HG03066 (cell line): ENCODE data around the gene TTC1.
A peak's percentile ranks its signal among the peaks of the same experiment; 100 is the strongest.

Experiments used
- ATAC-seq: cut with Tn5 transposase; IDR thresholded peaks from one replicate; pipeline ENCODE4 v1.9.1; 2021; ENCODE audit warnings: low read depth; ENCODE audit not compliant: unreplicated experiment

TTC1 gene

GRCh38 chr5:160082614-160083500 is 73.9 kb downstream of the TTC1 start:
- ATAC-seq, result no peak

- ATAC-seq, result no peak
Measured at GRCh38 chr5:160083501-160083900, 74.6 kb downstream of the TTC1 start.

DNA sequence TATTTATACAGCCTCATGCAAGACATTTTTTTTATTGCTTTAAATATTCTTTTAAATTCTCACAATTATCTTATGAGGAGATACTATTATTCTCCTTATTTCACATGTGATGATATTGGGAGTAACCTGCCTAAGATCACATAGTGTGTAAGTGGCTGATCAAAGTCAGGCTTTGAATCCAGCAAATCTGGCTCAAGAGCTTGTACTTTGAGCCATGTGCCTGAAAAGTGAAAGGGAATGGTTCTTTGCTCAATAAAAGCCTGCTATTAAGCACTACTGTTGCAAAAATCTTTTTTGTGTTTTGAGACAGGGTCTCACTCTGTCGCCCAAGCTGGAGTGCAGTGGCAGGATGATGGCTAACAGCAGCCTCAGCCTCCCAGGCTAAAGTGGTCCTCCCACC is 75.2 kb downstream of the TTC1 start:
- no peak for ATAC-seq

- ATAC-seq, result no peak
Measured at GRCh38 chr5:160087199-160087598, 78.3 kb downstream of the TTC1 start.

DNA sequence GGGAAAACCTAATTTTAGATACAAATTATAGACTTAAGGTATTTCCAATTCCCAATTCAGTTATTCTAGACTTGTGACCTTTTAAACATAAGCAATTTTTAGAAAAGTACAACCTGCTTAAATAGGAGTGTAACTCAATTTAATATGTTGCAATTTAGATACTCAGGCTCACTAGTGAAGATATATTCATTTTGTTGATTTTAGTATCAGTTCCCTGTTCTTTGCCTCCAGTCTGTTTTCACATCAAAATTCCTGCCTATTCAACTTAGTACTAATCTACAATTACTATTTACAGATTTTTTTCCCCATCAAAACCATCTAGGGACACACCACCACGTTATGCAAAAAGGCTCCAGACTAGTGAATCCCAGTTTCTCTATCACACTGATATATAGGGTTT is 79.9 kb downstream of the TTC1 start:
- ATAC-seq, result no peak

GRCh38 chr5:160089531-160089930 is 80.6 kb downstream of the TTC1 start:
- ATAC-seq, result no peak

GRCh38 chr5:160090059-160090458 is 81.1 kb downstream of the TTC1 start:
- no peak for ATAC-seq

- ATAC-seq, result no peak
Measured at GRCh38 chr5:160092514-160092913, 83.6 kb downstream of the TTC1 start.

DNA sequence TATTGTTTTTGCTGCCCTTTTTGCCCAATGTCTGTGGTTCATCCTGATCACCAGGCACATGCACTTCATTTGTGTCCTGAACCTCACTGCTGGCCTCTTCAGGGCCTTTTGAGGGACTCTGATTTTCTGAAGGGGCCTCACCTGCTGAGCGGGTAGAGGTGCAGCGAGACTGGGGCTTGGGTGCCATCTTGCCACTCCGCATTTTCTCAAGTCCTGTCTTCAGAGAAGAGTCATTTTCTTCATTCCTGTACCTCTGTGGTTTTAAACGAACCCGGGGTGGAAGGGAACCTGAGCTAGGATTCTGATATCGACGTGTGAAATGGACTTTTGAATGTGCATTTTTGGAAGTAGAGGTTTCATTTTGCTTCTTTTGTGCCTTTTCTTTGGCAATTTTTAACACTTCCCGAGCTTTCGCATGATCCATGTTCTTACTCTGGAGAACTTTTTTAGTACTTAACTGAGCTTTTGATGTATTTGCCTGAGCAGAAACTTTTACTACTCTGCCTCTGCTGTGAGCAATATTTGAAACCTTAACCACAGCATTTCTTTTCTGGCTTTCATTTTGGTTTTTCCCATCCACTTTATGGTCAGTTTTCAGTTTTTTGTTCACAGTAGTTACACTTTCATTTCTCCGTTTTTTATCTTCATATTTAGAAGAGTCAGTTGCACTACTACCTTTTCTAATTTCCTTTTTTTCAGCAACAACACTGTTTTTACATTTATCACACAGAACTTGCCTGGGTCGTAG is 84.2 kb downstream of the TTC1 start:
- peak; percentile 85 for ATAC-seq

- no peak for ATAC-seq
Measured at GRCh38 chr5:160096178-160096577, 87.2 kb downstream of the TTC1 start.

- ATAC-seq, result no peak
Measured at GRCh38 chr5:160097991-160098390, 89.1 kb downstream of the TTC1 start.

- peak; percentile 90 for ATAC-seq
Measured at GRCh38 chr5:160105686-160106360, 96.9 kb downstream of the TTC1 start.

DNA sequence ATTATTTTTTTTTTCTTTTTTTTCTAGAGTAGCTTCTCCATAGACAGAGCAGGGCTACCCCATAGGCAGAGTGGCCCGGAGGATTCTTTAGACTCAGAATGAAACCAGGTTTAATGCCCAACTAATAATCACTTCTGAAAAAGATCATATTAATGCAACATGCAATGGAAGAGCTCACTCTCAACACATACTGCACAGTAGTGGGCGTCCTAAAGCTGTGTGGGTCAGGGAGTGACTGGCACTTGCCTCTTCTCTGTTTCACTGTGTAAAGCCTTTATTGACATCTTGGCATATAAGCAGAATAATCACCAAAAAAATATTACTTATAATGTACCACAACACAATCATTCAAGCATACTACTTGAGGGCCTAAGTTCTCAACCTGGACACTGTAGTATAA is 99.2 kb downstream of the TTC1 start:
- ATAC-seq, result no peak
